ENCODE measurements around the gene TP53RK. TPM values are rescaled to one million over a fixed set of nuclear protein-coding genes. Genes with fewer than 3 reads are reported as not detected.

TP53RK gene
- total RNA-seq, 4 donors from 2014 or later = 15.0 to 27.0 (median 25.8) TPM

GRCh38 chr20:46663531-46663930 is 25.7 kb downstream of the TP53RK start:
- Histone ChIP-seq H3K9me3 (no peaks in the 10 kb centered on the region), H3K36me3 (no peaks in the 10 kb centered on the region), H3K4me1 (no peaks in the 10 kb centered on the region), H3K27me3 (no peaks in the 10 kb centered on the region), H3K4me3 (no peak overlapping the region), H3K27ac (no peak overlapping the region)
- DNase-seq (ENCODE audit: low spot score in 2 of 2) = no peak
- 91% methylated on average over 3 of the region's 3 CpGs for WGBS
- no peak for TF ChIP-seq EP300 (IDR thresholded peaks at IDR 0.05)
- TF ChIP-seq POLR2A (IDR thresholded peaks at IDR 0.05) = no peak
- TF ChIP-seq, protein P1, sequence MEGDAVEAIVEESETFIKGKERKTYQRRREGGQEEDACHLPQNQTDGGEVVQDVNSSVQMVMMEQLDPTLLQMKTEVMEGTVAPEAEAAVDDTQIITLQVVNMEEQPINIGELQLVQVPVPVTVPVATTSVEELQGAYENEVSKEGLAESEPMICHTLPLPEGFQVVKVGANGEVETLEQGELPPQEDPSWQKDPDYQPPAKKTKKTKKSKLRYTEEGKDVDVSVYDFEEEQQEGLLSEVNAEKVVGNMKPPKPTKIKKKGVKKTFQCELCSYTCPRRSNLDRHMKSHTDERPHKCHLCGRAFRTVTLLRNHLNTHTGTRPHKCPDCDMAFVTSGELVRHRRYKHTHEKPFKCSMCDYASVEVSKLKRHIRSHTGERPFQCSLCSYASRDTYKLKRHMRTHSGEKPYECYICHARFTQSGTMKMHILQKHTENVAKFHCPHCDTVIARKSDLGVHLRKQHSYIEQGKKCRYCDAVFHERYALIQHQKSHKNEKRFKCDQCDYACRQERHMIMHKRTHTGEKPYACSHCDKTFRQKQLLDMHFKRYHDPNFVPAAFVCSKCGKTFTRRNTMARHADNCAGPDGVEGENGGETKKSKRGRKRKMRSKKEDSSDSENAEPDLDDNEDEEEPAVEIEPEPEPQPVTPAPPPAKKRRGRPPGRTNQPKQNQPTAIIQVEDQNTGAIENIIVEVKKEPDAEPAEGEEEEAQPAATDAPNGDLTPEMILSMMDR (IDR thresholded peaks at IDR 0.05) = no peak

DNA sequence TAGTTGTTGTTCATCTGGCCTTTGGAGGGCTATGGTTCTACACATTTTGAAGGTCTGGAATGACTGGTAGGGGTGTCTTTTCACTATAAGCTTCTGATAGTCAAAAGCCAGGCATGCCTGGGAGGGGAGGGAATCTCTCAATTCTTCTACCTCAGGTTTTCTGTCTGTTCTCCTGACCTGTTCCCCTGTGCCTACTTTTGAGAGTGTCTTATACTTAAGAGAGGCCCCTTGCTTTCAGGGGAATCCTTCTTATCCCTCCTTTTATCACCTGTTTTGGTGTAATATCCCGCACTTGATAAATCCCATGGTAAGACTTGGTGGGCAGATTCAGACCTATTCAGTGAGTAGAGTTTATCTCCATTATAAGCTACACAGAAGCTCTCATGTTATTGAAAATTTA is 27.6 kb downstream of the TP53RK start:
- no peak for TF ChIP-seq EP300 (IDR thresholded peaks at IDR 0.05)
- TF ChIP-seq, protein P1 (IDR thresholded peaks at IDR 0.05) = no peak
- no peak for TF ChIP-seq POLR2AphosphoS5 (IDR thresholded peaks at IDR 0.05)
- no peak for TF ChIP-seq POLR2A (IDR thresholded peaks at IDR 0.05)
- no peaks in the 10 kb centered on the region for H3K36me3 ChIP-seq
- H3K4me3 ChIP-seq = no peak overlapping the region
- no peak for DNase-seq (ENCODE audit: low spot score in 2 of 2)
- no peaks in the 10 kb centered on the region for H3K9me3 ChIP-seq
- no peaks in the 10 kb centered on the region for H3K4me1 ChIP-seq
- no peak overlapping the region for H3K27ac ChIP-seq
- WGBS = 100% methylated on average over 1 of the region's 1 CpG
- no peaks in the 10 kb centered on the region for H3K27me3 ChIP-seq

DNA sequence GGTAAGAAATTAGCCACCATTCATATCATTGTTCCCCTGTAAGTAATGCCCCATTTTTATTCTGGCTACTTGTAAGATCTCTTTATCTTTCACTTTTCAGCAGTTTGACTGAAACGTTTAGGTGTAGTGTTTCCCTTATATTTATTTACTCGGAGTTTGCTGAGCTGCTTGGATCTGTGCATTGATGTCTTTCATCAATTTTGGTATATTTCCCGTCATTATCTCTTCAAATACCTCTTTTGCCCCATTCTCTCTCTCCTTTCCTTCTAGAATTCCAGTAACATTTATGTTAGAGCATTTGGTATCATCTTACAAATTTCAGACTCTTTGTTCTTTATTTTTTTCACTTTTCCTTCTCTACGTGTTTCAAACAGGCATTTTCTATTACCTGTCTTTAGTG is 28.8 kb downstream of the TP53RK start:
- H3K36me3 ChIP-seq = no peaks in the 10 kb centered on the region
- TF ChIP-seq, protein P1 (IDR thresholded peaks at IDR 0.05) = no peak
- TF ChIP-seq POLR2A (IDR thresholded peaks at IDR 0.05) (no peak), EP300 (IDR thresholded peaks at IDR 0.05) (no peak), POLR2AphosphoS5 (IDR thresholded peaks at IDR 0.05) (no peak)
- no peaks in the 10 kb centered on the region for H3K9me3 ChIP-seq
- no peaks in the 10 kb centered on the region for H3K4me1 ChIP-seq
- 91% methylated on average over 4 of the region's 4 CpGs for WGBS
- no peak overlapping the region for H3K4me3 ChIP-seq
- H3K27me3 ChIP-seq = no peaks in the 10 kb centered on the region
- no peak overlapping the region for H3K27ac ChIP-seq
- no peak for DNase-seq (ENCODE audit: low spot score in 2 of 2)

- peaks cover 1% of the 10 kb centered on the region for H3K27me3 ChIP-seq
- TF ChIP-seq, protein P1 (IDR thresholded peaks at IDR 0.05) = no peak
- no peak for TF ChIP-seq EP300 (IDR thresholded peaks at IDR 0.05)
- TF ChIP-seq POLR2AphosphoS5 (IDR thresholded peaks at IDR 0.05) = no peak
- no peak for TF ChIP-seq POLR2A (IDR thresholded peaks at IDR 0.05)
- no peaks in the 10 kb centered on the region for H3K9me3 ChIP-seq
- 76% methylated on average over 7 of the region's 7 CpGs for WGBS
- no peaks in the 10 kb centered on the region for H3K36me3 ChIP-seq
- no peak overlapping the region for H3K4me3 ChIP-seq
- no peaks in the 10 kb centered on the region for H3K4me1 ChIP-seq
- DNase-seq (ENCODE audit: low spot score in 2 of 2) = no peak
- H3K27ac ChIP-seq = no peak overlapping the region
These were observed 31.6 kb downstream of the TP53RK start for GRCh38 chr20:46657618-46658017.

- Histone ChIP-seq H3K27me3 (peaks cover 3% of the 10 kb centered on the region), H3K4me3 (no peak overlapping the region), H3K27ac (no peak overlapping the region), H3K9me3 (no peaks in the 10 kb centered on the region), H3K36me3 (no peaks in the 10 kb centered on the region), H3K4me1 (no peaks in the 10 kb centered on the region)
- WGBS = 91% methylated on average over 8 of the region's 8 CpGs
- TF ChIP-seq EP300 (IDR thresholded peaks at IDR 0.05) (no peak), POLR2AphosphoS5 (IDR thresholded peaks at IDR 0.05) (no peak), POLR2A (IDR thresholded peaks at IDR 0.05) (no peak)
- TF ChIP-seq, protein P1 (IDR thresholded peaks at IDR 0.05) = no peak
- DNase-seq (ENCODE audit: low spot score in 2 of 2) = no peak
These were observed 32.1 kb downstream of the TP53RK start for GRCh38 chr20:46657137-46657536.

Data from suprapubic skin (tissue), 4 donors.